HEK293 (cell line): ENCODE measurements around the gene PARD3B.

ENCODE experiments used
- MZF1 ChIP-seq: fragments of 450-650 bp; formaldehyde crosslinking; IDR thresholded peaks from 2 replicates; pipeline ENCODE4 v1.5.1; 2017; ENCODE audit warnings: missing biosample characterization, missing genetic modification characterization, borderline replicate concordance
- SP2 ChIP-seq: fragments of 450-650 bp; formaldehyde crosslinking; IDR thresholded peaks from 2 replicates; pipeline ENCODE4 v1.5.1; 2016; ENCODE audit warnings: missing biosample characterization, missing genetic modification characterization
- ZBTB48 ChIP-seq: fragments of 450-650 bp; formaldehyde crosslinking; IDR thresholded peaks from 2 replicates; pipeline ENCODE4 v1.5.1; 2016; ENCODE audit warnings: missing biosample characterization, missing genetic modification characterization
- ZNF37A ChIP-seq: fragments of 450-650 bp; IDR thresholded peaks from 2 replicates; pipeline ENCODE4 v1.5.1; 2018; ENCODE audit warnings: missing biosample characterization, missing genetic modification characterization
- ZSCAN23 ChIP-seq: fragments of 450-650 bp; formaldehyde crosslinking; IDR thresholded peaks from 2 replicates; pipeline ENCODE4 v1.5.1; 2016; ENCODE audit warnings: missing biosample characterization, missing genetic modification characterization
- TF ChIP-seq, protein P1 (sequence below): fragments of 450-650 bp; formaldehyde crosslinking; IDR thresholded peaks from 2 replicates; pipeline ENCODE4 v1.5.1; 2016; ENCODE audit warnings: missing biosample characterization, missing genetic modification characterization

DNA sequence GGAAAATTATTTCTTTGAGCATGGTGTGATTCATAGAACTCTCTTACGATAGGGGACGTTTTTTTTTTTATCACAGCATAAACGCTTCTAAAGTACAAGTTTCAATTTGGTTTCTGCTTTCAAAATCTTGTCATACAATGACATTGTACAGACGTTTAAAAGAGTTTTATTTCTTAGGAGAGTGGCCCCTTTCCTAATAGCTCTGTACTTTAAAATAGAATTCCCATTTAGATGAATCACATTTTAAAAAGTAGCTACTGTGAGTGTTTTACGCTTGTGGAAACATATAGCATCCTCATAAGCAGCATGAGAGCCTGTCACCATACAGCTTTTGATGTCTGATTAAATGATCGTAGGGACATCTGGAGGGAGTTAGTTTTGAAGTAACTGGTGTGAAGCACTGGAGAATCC, 510.9 kb downstream of the PARD3B start:
- TF ChIP-seq ZSCAN23 = no peak
- TF ChIP-seq ZBTB48 (tag by site-specific recombination) = no peak
- no peak for TF ChIP-seq SP2
- TF ChIP-seq, protein P1, sequence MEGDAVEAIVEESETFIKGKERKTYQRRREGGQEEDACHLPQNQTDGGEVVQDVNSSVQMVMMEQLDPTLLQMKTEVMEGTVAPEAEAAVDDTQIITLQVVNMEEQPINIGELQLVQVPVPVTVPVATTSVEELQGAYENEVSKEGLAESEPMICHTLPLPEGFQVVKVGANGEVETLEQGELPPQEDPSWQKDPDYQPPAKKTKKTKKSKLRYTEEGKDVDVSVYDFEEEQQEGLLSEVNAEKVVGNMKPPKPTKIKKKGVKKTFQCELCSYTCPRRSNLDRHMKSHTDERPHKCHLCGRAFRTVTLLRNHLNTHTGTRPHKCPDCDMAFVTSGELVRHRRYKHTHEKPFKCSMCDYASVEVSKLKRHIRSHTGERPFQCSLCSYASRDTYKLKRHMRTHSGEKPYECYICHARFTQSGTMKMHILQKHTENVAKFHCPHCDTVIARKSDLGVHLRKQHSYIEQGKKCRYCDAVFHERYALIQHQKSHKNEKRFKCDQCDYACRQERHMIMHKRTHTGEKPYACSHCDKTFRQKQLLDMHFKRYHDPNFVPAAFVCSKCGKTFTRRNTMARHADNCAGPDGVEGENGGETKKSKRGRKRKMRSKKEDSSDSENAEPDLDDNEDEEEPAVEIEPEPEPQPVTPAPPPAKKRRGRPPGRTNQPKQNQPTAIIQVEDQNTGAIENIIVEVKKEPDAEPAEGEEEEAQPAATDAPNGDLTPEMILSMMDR (tag by site-specific recombination) = no peak
- TF ChIP-seq ZNF37A (tag by site-specific recombination) = no peak
- no peak for TF ChIP-seq MZF1 (tag by site-specific recombination)
